Stimulated activated CD4-positive, alpha-beta T cell treated with anti-CD3 and anti-CD28 coated beads, Interleukin-12 subunit alpha, Interleukin-12 subunit beta, amount 100 ng/mL, for 48 hours (primary cell): Measurements from ENCODE around the gene CIB1.

Experiments used
- DNase-seq, 3 donors: peaks; one replicate each; pipeline ENCODE4 v3.0.0-alpha.2; 2020; ENCODE audit warnings: low read depth in 2 of 3, low spot score in 1 of 3

The CIB1 gene

GRCh38 chr15:90241343-90242192 is 7.8 kb upstream of the CIB1 start:
- no peak for DNase-seq

DNA sequence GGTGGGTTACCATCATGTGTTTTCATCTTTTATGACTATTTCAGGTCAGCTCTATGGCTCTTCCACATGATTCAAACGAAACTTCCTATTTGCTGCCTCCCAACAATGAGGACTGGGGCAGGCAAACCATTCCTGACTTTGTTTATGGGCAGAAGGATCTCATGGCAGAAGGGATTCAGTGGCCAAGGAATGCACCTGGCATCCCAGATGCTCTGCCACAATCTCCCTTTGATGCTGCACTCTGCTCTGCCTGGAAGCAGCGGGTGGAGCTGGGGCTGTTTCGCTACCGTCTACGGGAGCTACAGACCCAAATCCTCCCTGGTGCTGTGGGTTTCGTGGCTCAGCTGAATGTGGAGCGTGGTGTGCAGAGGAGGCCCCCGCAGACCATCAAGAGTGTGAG is 7.1 kb upstream of the CIB1 start:
- DNase-seq, result no peak

DNA sequence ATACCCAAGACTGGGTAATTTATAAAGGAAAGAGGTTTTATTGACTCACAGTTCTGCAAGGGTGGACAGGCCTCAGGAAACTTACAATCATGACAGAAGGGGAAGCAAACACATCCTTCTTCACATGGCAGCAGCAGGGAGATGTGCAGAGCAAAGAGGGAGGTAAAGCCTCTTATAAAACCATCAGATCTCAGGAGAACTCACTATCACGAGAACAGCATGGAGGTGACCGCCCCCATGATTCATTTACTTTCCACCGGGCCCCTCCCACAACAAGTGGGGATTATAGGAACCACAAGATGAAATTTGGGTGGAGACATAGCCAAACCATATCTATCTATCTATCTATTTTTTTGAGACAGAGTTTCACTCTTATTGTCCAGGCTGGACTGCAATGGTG is 5.6 kb upstream of the CIB1 start:
- no peak for DNase-seq

GRCh38 chr15:90234096-90234988 is 601 bp upstream of the CIB1 start, which contains the start of gene GDPGP1:
Gene GDPGP1, plus strand, starts transcription at chr15:90234209. Its CDS starts 6,700 bp downstream, at chr15:90240909.
- no peak for DNase-seq

- no peak for DNase-seq
These were observed 777 bp downstream of the CIB1 start for GRCh38 chr15:90232941-90233386.

DNA sequence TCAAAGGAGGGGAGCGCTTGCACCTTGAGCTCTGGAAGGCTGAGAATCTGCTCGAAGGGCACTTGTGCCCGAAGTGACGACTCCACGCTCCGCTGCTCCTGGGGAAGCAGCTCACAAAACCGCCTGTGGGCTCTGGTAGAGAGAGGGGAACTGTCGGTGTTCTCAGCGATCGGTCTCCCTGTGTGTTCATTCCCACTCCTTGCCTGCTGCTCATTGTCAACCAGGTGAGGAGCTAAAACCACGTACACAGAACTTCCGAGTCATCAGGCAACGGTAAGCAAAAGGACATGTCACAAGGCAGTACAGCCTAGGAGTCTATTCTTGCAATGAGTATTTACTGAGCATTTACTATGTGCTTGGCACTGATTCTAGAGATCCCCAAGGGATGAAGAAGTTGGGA is 1.5 kb downstream of the CIB1 start:
- DNase-seq, result no peak

DNA sequence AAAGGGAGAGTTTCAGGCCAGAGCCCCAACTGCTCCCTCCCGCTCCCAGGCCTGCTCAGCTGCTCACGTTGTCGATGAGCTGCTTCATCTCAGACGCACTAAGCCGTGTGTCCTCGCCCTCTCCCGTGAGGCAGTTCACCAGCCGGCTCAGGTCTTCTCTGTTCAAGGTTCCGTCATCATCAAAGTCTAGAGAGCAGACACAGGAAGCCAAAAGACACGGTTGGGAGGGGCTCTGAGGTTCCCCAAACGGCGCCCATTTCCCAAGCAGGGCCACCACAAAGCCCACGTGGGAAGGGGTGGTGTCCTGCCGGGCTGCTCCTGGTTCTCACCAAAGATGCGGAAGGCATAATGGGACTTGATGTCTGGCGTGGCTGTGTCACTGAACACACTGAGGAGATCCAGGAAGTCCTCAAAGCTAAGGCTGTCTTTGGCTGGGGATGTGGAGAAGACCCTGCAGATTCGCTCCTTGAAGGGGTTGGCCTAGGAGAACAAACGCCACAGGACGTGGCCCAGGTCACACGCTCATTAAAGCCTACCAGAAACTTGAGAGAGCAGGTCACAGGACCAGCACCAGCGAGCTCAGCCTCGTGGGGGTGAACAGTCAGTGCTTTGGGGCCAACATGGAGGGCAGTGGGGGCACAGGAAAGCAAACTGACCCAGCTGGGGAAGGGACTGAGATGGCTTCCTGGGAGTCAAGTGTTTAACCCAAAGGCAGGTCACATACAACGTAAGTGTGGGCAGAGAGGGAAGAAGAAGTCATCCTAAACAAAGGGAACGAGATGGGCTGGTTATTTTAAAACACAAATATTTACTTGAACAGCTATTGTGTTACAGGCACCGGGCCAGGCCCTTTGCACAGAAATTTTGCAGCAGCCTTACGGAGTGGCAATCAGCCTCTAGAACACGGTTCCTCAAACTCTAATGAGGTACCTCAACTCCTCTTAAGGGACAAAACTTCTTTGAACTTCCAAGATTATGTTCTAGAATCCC is 2.4 kb downstream of the CIB1 start:
- peak; percentile 38 to 60 (median 42) for DNase-seq

GRCh38 chr15:90230610-90231009 is 3.1 kb downstream of the CIB1 start:
- no peak for DNase-seq

GRCh38 chr15:90230071-90230494 is 3.7 kb downstream of the CIB1 start:
- DNase-seq, result no peak

- DNase-seq, result no peak
These were observed 4.8 kb downstream of the CIB1 start for GRCh38 chr15:90228960-90229359.

GRCh38 chr15:90227816-90228772 is 5.6 kb downstream of the CIB1 start:
- DNase-seq, result no peak

DNA sequence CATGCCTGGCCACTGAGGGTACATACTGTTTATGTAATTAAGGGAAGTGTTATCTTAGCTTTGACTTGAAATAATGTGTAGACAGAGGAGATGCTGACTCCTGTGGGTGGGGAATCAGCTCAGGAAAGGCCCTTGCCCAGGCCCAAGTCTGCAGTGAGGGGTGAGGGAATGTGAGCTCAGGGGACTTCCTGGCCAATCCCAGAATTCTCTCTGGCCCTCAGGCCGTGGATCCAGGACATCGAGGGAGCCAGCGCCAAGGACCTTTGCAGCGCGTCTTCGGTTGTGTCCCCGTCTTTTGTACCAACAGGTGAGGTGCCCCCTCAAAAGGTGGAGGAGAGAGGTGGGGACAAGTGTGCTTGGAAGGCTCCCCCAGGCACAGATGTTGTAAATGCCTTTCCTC is 6.4 kb downstream of the CIB1 start:
- DNase-seq, result no peak

GRCh38 chr15:90225504-90226234 is 8.1 kb downstream of the CIB1 start:
- no peak for DNase-seq

GRCh38 chr15:90225047-90225446 is 8.7 kb downstream of the CIB1 start:
- DNase-seq, result no peak

- no peak for DNase-seq
These were observed 10.1 kb downstream of the CIB1 start for GRCh38 chr15:90223441-90224165.

DNA sequence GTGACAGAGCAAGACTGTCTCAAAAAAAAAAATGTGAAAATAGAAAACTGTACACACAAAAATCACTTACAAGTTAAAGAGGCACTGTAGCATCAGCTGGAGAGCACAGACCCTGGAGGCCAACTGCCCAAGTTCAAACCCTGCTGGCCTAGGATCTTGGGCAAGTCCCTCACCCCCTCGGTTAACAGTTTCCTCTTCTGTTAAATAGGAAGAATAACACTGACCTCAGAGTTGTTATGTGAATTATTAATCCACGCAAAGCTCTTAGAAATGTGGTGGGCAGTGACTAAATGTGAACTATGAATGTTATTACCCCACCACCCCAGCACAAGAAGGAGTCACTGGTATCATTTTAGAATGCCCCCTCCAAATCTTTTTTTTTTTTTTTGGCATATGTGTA is 11.2 kb downstream of the CIB1 start:
- DNase-seq, result no peak

DNA sequence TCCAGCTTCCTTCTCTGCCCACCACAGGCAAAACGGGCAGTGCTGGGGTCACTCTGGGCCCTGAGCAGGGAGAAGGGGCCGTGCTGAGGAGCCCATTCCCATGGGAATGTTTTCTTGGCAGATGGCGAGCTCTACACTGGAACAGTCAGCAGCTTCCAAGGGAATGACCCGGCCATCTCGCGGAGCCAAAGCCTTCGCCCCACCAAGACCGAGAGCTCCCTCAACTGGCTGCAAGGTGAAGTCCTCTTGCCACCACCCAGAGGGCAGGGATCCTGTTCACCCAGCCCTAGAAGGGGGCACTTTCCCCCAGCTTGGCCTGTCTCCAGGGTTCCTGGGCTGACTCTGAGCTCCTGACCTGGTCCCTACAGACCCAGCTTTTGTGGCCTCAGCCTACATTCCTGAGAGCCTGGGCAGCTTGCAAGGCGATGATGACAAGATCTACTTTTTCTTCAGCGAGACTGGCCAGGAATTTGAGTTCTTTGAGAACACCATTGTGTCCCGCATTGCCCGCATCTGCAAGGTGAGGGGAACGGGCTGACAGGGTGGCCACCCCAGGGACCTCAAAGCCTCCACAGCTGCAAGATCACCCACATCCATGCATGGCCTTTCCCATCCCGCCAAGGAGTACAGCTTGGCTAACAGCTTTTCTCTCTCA is 12.4 kb downstream of the CIB1 start:
- peak in 1 of 3 donors; percentile 28 for DNase-seq
